H9 (cell line): Measurements from ENCODE around the gene TMEM245. TPM values are rescaled to one million over a fixed set of nuclear protein-coding genes. Genes with fewer than 3 reads are reported as not detected.

Source experiments
- DNase-seq: peaks from one replicate; pipeline ENCODE4 v3.0.0-alpha.2; 2017
- H2AFZ ChIP-seq: one replicate; pipeline ENCODE4 v1.6.1; 2013; ENCODE audit warnings: mild to moderate bottlenecking, low read length, control low read depth, moderate library complexity
- H2AK5ac ChIP-seq: 2 replicates; pipeline ENCODE4 v1.6.1; 2013; ENCODE audit warnings: low read length, control low read depth, mixed read lengths; ENCODE audit not compliant: insufficient read length
- H2BK120ac ChIP-seq: one replicate; pipeline ENCODE4 v1.6.1; 2013; ENCODE audit warnings: low read depth, mild to moderate bottlenecking, low read length, control low read depth, inconsistent platforms; ENCODE audit not compliant: poor library complexity, severe bottlenecking
- H2BK12ac ChIP-seq: 2 replicates; pipeline ENCODE4 v1.6.1; 2013; ENCODE audit warnings: low read length, control low read depth, mixed read lengths, low read depth; ENCODE audit not compliant: insufficient read length
- H2BK15ac ChIP-seq: 2 replicates; pipeline ENCODE4 v1.6.1; 2013; ENCODE audit warnings: low read depth, low read length, control low read depth
- H2BK20ac ChIP-seq: one replicate; pipeline ENCODE4 v1.6.1; 2013; ENCODE audit warnings: low read depth, mild to moderate bottlenecking, low read length, control low read depth, inconsistent platforms; ENCODE audit not compliant: poor library complexity, severe bottlenecking
- H2BK5ac ChIP-seq: 2 replicates; pipeline ENCODE4 v1.6.1; 2013; ENCODE audit warnings: low read length, control low read depth, mixed read lengths; ENCODE audit not compliant: insufficient read length
- H3K14ac ChIP-seq: 2 replicates; pipeline ENCODE4 v1.6.1; 2013; ENCODE audit warnings: low read length, control low read depth; ENCODE audit not compliant: insufficient read depth
- H3K18ac ChIP-seq: 2 replicates; pipeline ENCODE4 v1.6.1; 2013; ENCODE audit warnings: low read depth, mild to moderate bottlenecking, mixed read lengths, low read length, control low read depth; ENCODE audit not compliant: insufficient read length
- H3K23ac ChIP-seq: 2 replicates; pipeline ENCODE4 v1.6.1; 2013; ENCODE audit warnings: low read length, control low read depth, mixed read lengths, low read depth; ENCODE audit not compliant: insufficient read length
- H3K23me2 ChIP-seq: 2 replicates; pipeline ENCODE4 v1.6.1; 2013; ENCODE audit warnings: low read depth, mild to moderate bottlenecking, mixed read lengths, low read length, control low read depth; ENCODE audit not compliant: insufficient read length, poor library complexity, severe bottlenecking
- H3K27ac ChIP-seq: 2 replicates; pipeline ENCODE4 v1.5.1; 2013; ENCODE audit warnings: low read length, control low read depth, mixed read lengths, low read depth; ENCODE audit not compliant: insufficient read length
- H3K27me3 ChIP-seq: 2 replicates; pipeline ENCODE4 v1.6.1; 2013; ENCODE audit warnings: low read length, control low read depth, inconsistent platforms; ENCODE audit not compliant: insufficient read depth
- H3K4ac ChIP-seq: 2 replicates; pipeline ENCODE4 v1.6.1; 2013; ENCODE audit warnings: low read depth, mild to moderate bottlenecking, control low read depth, inconsistent platforms, low read length, moderate library complexity
- H3K4me1 ChIP-seq: 2 replicates; pipeline ENCODE4 v1.6.1; 2013; ENCODE audit warnings: low read length, control low read depth, inconsistent platforms; ENCODE audit not compliant: insufficient read depth
- H3K4me2 ChIP-seq: 2 replicates; pipeline ENCODE4 v1.6.1; 2013; ENCODE audit warnings: low read length, control low read depth, mixed read lengths; ENCODE audit not compliant: insufficient read length, insufficient read depth
- H3K56ac ChIP-seq: 2 replicates; pipeline ENCODE4 v1.6.1; 2013; ENCODE audit warnings: low read depth, mild to moderate bottlenecking, mixed read lengths, low read length, control low read depth; ENCODE audit not compliant: insufficient read length
- H3K79me1 ChIP-seq: 2 replicates; pipeline ENCODE4 v1.6.1; 2013; ENCODE audit warnings: low read depth, mild to moderate bottlenecking, moderate library complexity, low read length, control low read depth, inconsistent platforms; ENCODE audit not compliant: insufficient read depth, poor library complexity, severe bottlenecking
- H3K79me2 ChIP-seq: 2 replicates; pipeline ENCODE4 v1.6.1; 2013; ENCODE audit warnings: low read length, control low read depth, inconsistent platforms; ENCODE audit not compliant: insufficient read depth
- H3K9ac ChIP-seq: 2 replicates; pipeline ENCODE4 v1.6.1; 2013; ENCODE audit warnings: low read length, control low read depth, mixed read lengths; ENCODE audit not compliant: insufficient read length; ENCODE audit errors: extremely low read depth
- H3K9me3 ChIP-seq: one replicate; pipeline ENCODE4 v1.6.1; 2013; ENCODE audit warnings: low read depth, low read length, inconsistent platforms; ENCODE audit not compliant: control insufficient read depth
- H3T11ph ChIP-seq: one replicate; pipeline ENCODE4 v1.6.1; 2013; ENCODE audit warnings: mild to moderate bottlenecking, low read length, control low read depth, inconsistent platforms
- H4K20me1 ChIP-seq: one replicate; pipeline ENCODE4 v1.6.1; 2013; ENCODE audit not compliant: control insufficient read depth, insufficient read length, insufficient read depth
- H4K5ac ChIP-seq: 2 replicates; pipeline ENCODE4 v1.6.1; 2013; ENCODE audit warnings: low read depth, mild to moderate bottlenecking, mixed read lengths, low read length, control low read depth; ENCODE audit not compliant: insufficient read length
- H4K8ac ChIP-seq: replicated peaks from 2 replicates; pipeline ENCODE4 v1.6.1; 2013; ENCODE audit warnings: low read length, control low read depth, mixed read lengths, low read depth; ENCODE audit not compliant: insufficient read length
- H4K91ac ChIP-seq: 2 replicates; pipeline ENCODE4 v1.6.1; 2013; ENCODE audit warnings: low read depth, mild to moderate bottlenecking, moderate library complexity, mixed read lengths, low read length, control low read depth; ENCODE audit not compliant: insufficient read length
- H3K27ac Mint-ChIP-seq, 3 experiments: 2 replicates in 2 of 3; 3 replicates in 1 of 3; pipeline ENCODE4 v1.8.0; 2020 to 2021; ENCODE audit warnings: mixed read lengths in 3 of 3, mild to moderate bottlenecking in 1 of 3, moderate library complexity in 1 of 3
- H3K27me3 Mint-ChIP-seq: 2 replicates; pipeline ENCODE4 v1.8.0; 2021; ENCODE audit warnings: low read depth, mild to moderate bottlenecking, moderate library complexity, mixed read lengths
- H3K36me3 Mint-ChIP-seq, 3 experiments: 2 replicates in 2 of 3; 3 replicates in 1 of 3; pipeline ENCODE4 v1.8.0; 2020 to 2021; ENCODE audit warnings: low read depth in 3 of 3, mixed read lengths in 3 of 3; ENCODE audit not compliant: insufficient read depth in 1 of 3
- H3K4me1 Mint-ChIP-seq, 2 experiments: 2 replicates each; pipeline ENCODE4 v1.8.0; 2020; ENCODE audit warnings: mixed read lengths in 2 of 2
- H3K4me3 Mint-ChIP-seq, 2 experiments: 2 replicates in 1 of 2; 3 replicates in 1 of 2; pipeline ENCODE4 v1.8.0; 2020 to 2021; ENCODE audit warnings: mild to moderate bottlenecking in 2 of 2, mixed read lengths in 2 of 2, moderate library complexity in 1 of 2
- H3K9me3 Mint-ChIP-seq, 2 experiments: 2 replicates in 1 of 2; 3 replicates in 1 of 2; pipeline ENCODE4 v1.8.0; 2020; ENCODE audit warnings: mild to moderate bottlenecking in 2 of 2, mixed read lengths in 2 of 2, moderate library complexity in 1 of 2
- CTCF ChIP-seq: fragments of 200-600 bp; sonication (generic); conservative IDR thresholded peaks from 3 replicates; pipeline ENCODE4 v1.8.0; 2021; ENCODE audit warnings: antibody characterized with exemption, mild to moderate bottlenecking
- WGBS: extraction: QIAGEN DNeasy Blood & Tissue Kit; methylation state at CpG from one replicate; pipeline ENCODE4 v1.1.7; 2013; ENCODE audit warnings: missing lambda C conversion rate, low lambda C conversion rate, mixed read lengths; ENCODE audit not compliant: insufficient read length; ENCODE audit errors: extremely low coverage; 5-methylcytosine and 5-hydroxymethylcytosine counted together
- total RNA-seq: library from RNA; stranded (reverse); gene quantifications from 2 replicates; pipeline ENCODE4 v1.2.1, GENCODE V29; 2021

The TMEM245 gene
- total RNA-seq, 1 experiment from 2014 or later, result 37.9 TPM

- no peaks in the 10 kb centered on the region for H3K27me3 Mint-ChIP-seq
- H3K9ac ChIP-seq, result no peak overlapping the region
- no peak overlapping the region for H3K18ac ChIP-seq
- H3K27me3 ChIP-seq, result no peaks in the 10 kb centered on the region
- H2BK20ac ChIP-seq, result no peak overlapping the region
- H4K5ac ChIP-seq, result no peak overlapping the region
- H2AK5ac ChIP-seq, result no peak overlapping the region
- no peak overlapping the region for H2BK15ac ChIP-seq
- no peak overlapping the region for H3K4ac ChIP-seq
- no peaks in the 10 kb centered on the region for H3K9me3 Mint-ChIP-seq
- H3K4me1 Mint-ChIP-seq, result no peaks in the 10 kb centered on the region
- no peak overlapping the region for H4K91ac ChIP-seq
- no CpG with 5 or more reads among the region's 7 CpGs for WGBS
- no peak for TF ChIP-seq CTCF
- no peak overlapping the region for H4K8ac ChIP-seq
- no peak for DNase-seq
- no peak overlapping the region for H3K14ac ChIP-seq
- no peak overlapping the region for H3K4me3 Mint-ChIP-seq
- no peak overlapping the region for H2AFZ ChIP-seq
- H3K79me2 ChIP-seq, result no peaks in the 10 kb centered on the region
- H3K9me3 ChIP-seq, result no peaks in the 10 kb centered on the region
- peaks cover 3% of the 10 kb centered on the region for H3K79me1 ChIP-seq
- H3K27ac ChIP-seq, result no peak overlapping the region
- H3T11ph ChIP-seq, result no peak overlapping the region
- H2BK5ac ChIP-seq, result no peak overlapping the region
- no peak overlapping the region for H3K23ac ChIP-seq
- H3K4me1 ChIP-seq, result no peaks in the 10 kb centered on the region
- H4K20me1 ChIP-seq, result peaks cover 5% of the 10 kb centered on the region
- no peak overlapping the region for H3K56ac ChIP-seq
- no peak overlapping the region for H3K27ac Mint-ChIP-seq
- H3K36me3 Mint-ChIP-seq, result peaks cover 14 to 72% (median 65%) of the 10 kb centered on the region in 3 experiments; a peak in 6 of 7 replicates
- no peaks in the 10 kb centered on the region for H3K23me2 ChIP-seq
- no peak overlapping the region for H2BK120ac ChIP-seq
- H3K4me2 ChIP-seq, result no peak overlapping the region
- H2BK12ac ChIP-seq, result no peak overlapping the region
Observed at GRCh38 chr9:109088221-109088620, 31.5 kb downstream of the TMEM245 start.
